Measurements from ENCODE around the gene ZGRF1.

Gene ZGRF1

DNA sequence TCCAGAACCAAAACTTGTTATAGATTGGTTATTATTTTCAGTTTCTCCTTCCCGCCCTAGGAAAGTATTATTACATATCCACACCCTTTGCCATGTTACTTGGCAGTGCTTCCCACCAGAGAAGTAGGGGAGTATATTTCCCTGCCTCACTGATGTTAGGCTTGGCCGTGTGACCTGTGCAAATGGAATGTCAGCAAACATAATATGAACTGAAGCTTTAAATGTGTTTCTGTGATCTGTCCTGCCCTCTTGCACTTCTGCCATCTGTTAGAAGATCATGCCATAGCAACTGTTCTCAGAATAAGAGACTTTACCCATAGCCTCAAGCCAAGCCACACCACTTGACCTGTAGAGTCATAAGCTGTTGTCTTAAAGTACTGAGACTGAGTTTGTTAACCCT lies 84.0 kb downstream of the ZGRF1 start:
- DNase-seq (ENCODE audit: low read depth) = no peak
- TF ChIP-seq, protein P1, sequence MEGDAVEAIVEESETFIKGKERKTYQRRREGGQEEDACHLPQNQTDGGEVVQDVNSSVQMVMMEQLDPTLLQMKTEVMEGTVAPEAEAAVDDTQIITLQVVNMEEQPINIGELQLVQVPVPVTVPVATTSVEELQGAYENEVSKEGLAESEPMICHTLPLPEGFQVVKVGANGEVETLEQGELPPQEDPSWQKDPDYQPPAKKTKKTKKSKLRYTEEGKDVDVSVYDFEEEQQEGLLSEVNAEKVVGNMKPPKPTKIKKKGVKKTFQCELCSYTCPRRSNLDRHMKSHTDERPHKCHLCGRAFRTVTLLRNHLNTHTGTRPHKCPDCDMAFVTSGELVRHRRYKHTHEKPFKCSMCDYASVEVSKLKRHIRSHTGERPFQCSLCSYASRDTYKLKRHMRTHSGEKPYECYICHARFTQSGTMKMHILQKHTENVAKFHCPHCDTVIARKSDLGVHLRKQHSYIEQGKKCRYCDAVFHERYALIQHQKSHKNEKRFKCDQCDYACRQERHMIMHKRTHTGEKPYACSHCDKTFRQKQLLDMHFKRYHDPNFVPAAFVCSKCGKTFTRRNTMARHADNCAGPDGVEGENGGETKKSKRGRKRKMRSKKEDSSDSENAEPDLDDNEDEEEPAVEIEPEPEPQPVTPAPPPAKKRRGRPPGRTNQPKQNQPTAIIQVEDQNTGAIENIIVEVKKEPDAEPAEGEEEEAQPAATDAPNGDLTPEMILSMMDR (IDR thresholded peaks at IDR 0.05; ENCODE audit: low read depth, low read length, missing control alignments) = no peak
- H3K4me3 ChIP-seq (ENCODE audit: low read depth, low read length) = no peak overlapping the region

DNA sequence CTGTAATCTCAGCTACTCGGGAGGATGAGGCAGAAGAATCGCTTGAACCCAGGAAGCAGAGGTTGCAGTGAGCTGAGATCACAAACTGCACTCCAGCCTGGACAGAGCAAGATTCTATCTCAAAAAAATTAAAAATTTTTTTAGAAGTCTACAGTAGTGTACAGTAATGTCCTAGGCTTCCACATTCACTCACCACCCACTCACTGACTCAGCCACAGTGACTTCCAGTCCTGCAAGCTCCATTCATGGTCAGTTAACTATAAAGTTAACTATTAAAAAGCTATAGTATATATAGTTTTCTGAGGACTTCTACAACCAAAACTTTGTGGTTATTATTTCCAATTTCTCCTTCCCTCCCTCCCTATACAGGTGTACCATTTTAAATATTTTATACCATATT lies 86.0 kb downstream of the ZGRF1 start:
- TF ChIP-seq, protein P1 (IDR thresholded peaks at IDR 0.05; ENCODE audit: low read depth, low read length, missing control alignments) = no peak
- no peak for DNase-seq (ENCODE audit: low read depth)
- H3K4me3 ChIP-seq (ENCODE audit: low read depth, low read length) = no peak overlapping the region

DNA sequence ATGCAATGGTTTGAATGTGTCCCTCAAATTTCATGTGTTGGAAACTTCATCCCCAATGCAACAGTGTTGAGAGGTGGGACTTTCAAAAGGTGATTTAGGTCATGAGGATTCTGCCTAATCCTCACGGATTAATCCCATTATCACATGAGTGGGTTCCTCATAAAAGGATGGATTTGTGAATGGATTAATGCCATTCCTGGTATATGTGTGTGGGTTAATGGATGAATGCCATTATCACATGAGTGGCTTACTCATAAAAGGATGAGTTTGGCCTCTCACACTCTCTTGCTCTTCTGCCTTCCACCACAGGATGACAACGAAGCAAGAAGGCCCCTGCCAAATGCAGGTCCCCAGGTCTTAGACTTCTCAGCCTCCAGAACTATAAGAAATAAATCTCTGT lies 90.2 kb downstream of the ZGRF1 start:
- H3K4me3 ChIP-seq (ENCODE audit: low read depth, low read length) = no peak overlapping the region
- TF ChIP-seq, protein P1 (IDR thresholded peaks at IDR 0.05; ENCODE audit: low read depth, low read length, missing control alignments) = no peak
- no peak for DNase-seq (ENCODE audit: low read depth)

DNA sequence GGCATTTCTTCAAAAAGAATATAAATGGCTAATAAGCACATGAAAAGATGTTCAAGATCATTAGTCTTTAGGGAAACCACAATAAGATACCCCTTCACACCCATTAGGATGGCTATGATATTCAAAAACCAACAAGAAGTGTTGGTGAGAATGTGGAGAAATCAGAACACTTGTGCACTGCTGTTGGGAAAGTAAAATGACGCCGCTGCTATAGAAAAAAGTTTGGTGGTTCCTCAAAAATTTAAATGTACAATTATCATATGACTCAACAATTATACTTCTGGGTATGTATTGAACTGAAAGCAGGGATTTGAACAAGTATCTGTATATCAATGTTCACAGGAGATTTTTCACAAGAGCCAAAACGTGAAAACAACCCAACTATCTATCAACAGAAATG lies 91.4 kb downstream of the ZGRF1 start:
- DNase-seq (ENCODE audit: low read depth) = no peak
- H3K4me3 ChIP-seq (ENCODE audit: low read depth, low read length) = no peak overlapping the region
- TF ChIP-seq, protein P1 (IDR thresholded peaks at IDR 0.05; ENCODE audit: low read depth, low read length, missing control alignments) = no peak

DNA sequence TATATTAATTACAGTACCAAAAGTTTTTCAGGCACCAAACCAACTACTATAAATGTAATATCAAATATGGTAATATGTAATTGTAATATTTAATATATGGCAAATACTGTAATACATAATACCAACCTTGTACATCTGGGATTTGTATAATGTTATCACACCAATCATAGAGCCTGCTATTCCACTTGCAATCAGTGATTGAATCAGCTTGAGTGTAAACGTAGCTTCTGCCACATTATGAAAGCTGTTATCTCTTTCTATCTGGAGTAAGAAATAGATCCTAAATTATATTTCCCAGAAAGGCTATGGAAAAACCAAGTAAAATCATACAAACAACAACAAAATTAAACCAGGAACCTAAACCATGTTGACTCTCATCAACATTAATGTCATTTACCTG lies 96.0 kb downstream of the ZGRF1 start:
- DNase-seq (ENCODE audit: low read depth) = no peak
- no peak overlapping the region for H3K4me3 ChIP-seq (ENCODE audit: low read depth, low read length)
- TF ChIP-seq, protein P1 (IDR thresholded peaks at IDR 0.05; ENCODE audit: low read depth, low read length, missing control alignments) = no peak

DNA sequence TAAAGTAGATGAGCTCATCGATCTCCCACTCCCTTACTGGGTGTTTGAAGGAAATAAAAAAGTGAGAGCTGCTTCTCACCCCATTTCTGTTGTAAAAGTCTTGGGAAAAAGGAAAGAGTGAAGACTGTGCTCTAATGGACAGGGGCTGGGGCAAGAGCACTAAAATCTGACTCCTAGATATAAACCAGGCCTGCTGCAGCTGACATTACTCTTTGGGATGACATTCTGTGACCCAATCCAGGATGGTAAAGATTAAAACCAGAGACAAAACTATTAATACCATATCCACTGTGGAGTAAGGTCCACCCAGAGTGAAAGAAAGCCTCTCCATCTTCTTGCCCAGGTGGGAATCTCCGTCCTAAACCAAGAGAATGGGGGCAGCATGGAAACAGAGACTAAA lies 100.6 kb downstream of the ZGRF1 start:
- no peak overlapping the region for H3K4me3 ChIP-seq (ENCODE audit: low read depth, low read length)
- DNase-seq (ENCODE audit: low read depth) = no peak
- TF ChIP-seq, protein P1 (IDR thresholded peaks at IDR 0.05; ENCODE audit: low read depth, low read length, missing control alignments) = no peak

DNA sequence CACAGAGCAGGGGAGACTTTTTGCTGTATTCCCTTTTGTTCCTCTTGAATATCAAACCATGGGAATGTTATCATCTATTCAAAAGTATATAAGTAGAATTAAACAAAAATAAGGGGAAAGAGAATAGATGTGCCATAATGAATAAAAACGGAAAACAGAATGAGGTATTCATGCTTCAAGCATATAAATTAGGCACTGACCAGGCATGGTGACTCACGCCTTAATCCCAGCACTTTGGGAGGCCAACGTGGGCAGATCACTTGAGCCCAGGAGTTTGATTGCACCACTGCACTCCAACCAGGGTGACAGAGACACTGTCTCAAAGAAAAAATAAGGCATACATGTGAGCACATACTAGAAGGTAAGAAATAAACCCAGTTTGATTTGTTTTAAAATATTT lies 104.4 kb downstream of the ZGRF1 start:
- TF ChIP-seq, protein P1 (IDR thresholded peaks at IDR 0.05; ENCODE audit: low read depth, low read length, missing control alignments) = no peak
- H3K4me3 ChIP-seq (ENCODE audit: low read depth, low read length) = no peak overlapping the region
- no peak for DNase-seq (ENCODE audit: low read depth)
